Mucosa of descending colon (tissue), 3 donors: ENCODE data around the gene CFAP99. TPM values are rescaled to one million over a fixed set of nuclear protein-coding genes. Genes with fewer than 3 reads are reported as not detected.

Experiments
- ATAC-seq: fragments of 200-7000 bp; cut with Tn5 transposase; one replicate; pipeline ENCODE4 v1.9.1; 2020; ENCODE audit warnings: mild to moderate bottlenecking, moderate library complexity
- DNase-seq, 3 donors: peaks; one replicate each; pipeline ENCODE4 v3.0.0-alpha.2; 2020
- H3K36me3 ChIP-seq: fragments of 200-600 bp; one replicate; pipeline ENCODE4 v1.8.0; 2021; ENCODE audit warnings: low read depth, mild to moderate bottlenecking
- H3K4me1 ChIP-seq: fragments of 200-600 bp; one replicate; pipeline ENCODE4 v1.8.0; 2021; ENCODE audit warnings: low read depth, mild to moderate bottlenecking
- H3K4me3 ChIP-seq: fragments of 200-600 bp; one replicate; pipeline ENCODE4 v1.8.0; 2021; ENCODE audit warnings: mild to moderate bottlenecking
- H3K9me3 ChIP-seq: fragments of 200-600 bp; one replicate; pipeline ENCODE4 v1.8.0; 2021; ENCODE audit warnings: mild to moderate bottlenecking
- intact Hi-C, 2 donors: fragments of 100-400 bp; cut with DNase I in 1 of 2; cut with micrococcal nuclease in 1 of 2; formaldehyde crosslinking; loops; one replicate each; pipeline versions ENCODE4 v1.11.0 to v1.11.1; 2022; cut with DNase I, micrococcal nuclease
- total RNA-seq, 3 donors: library from RNA; stranded (reverse); fragmentation: NEBNext Ultra II Directional in 2 of 3; extraction: Animal tissue kit (Norgen Biotek cat#: 25700) in 2 of 3; gene quantifications; one replicate each; pipeline versions ENCODE4 v1.2.1 to v1.2.4, GENCODE V29; 2021 to 2023
- TF ChIP-seq, protein P1 (sequence below): fragments of 200-600 bp; IDR thresholded peaks from one replicate; pipeline ENCODE4 v1.8.0; 2022; ENCODE audit warnings: antibody characterized with exemption, mild to moderate bottlenecking
- donor health status: DM: no; HTN: no; CAD: no; lungs with moderate emphysema.
- donor health status: DM: no; HTN: no; CAD: no.
- donor health status: DM: no; HTN: yes; CAD: no.

The CFAP99 gene
- total RNA-seq, 3 donors from 2014 or later, result 1.2 to 1.3 (median 1.2) TPM

DNA sequence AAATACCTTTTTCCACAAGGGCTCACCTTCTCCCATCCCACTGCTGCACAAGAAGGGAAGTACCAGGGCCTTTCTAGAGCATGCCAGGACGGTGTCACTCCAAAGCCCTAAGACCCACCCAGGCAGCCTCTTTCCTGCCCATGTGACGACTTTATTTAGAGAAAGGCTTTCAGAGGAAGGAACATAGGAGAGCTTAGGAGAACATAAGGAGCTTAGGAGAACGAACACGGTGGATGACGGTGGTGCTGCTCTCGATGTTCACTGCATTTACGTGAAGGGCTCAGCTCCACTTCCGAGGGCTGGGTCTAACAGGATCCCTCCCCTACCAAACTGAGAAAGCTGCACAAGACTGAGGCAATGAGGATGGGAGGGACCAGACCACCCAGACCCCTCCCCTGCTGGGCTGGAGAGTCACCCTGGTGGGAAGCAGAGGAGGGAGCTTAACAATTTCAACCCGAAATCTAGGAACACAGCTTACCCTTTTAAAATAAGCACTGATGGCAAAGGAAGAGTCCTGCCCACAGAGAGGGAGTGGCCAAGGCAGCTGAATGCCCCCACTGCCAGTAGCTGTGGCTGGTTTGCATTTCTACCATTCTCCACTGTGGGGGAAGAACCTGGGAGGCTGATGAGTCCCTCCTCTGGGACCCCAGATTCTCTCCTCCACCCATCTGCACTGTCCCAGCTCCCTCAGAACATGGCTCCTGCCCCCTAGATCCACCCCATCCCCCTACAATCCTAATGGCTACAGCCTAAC is 30.1 kb upstream of the CFAP99 start:
- H3K9me3 ChIP-seq, result no peaks in the 10 kb centered on the region
- H3K4me1 ChIP-seq, result peaks cover 11% of the 10 kb centered on the region
- no peaks in the 10 kb centered on the region for H3K36me3 ChIP-seq
- intact Hi-C loops, result no loop called here
- ATAC-seq (no peak), DNase-seq (peak in 1 of 3 donors; percentile 3)
- TF ChIP-seq, protein P1, sequence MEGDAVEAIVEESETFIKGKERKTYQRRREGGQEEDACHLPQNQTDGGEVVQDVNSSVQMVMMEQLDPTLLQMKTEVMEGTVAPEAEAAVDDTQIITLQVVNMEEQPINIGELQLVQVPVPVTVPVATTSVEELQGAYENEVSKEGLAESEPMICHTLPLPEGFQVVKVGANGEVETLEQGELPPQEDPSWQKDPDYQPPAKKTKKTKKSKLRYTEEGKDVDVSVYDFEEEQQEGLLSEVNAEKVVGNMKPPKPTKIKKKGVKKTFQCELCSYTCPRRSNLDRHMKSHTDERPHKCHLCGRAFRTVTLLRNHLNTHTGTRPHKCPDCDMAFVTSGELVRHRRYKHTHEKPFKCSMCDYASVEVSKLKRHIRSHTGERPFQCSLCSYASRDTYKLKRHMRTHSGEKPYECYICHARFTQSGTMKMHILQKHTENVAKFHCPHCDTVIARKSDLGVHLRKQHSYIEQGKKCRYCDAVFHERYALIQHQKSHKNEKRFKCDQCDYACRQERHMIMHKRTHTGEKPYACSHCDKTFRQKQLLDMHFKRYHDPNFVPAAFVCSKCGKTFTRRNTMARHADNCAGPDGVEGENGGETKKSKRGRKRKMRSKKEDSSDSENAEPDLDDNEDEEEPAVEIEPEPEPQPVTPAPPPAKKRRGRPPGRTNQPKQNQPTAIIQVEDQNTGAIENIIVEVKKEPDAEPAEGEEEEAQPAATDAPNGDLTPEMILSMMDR, result no peak
- H3K4me3 ChIP-seq, result no peak overlapping the region

DNA sequence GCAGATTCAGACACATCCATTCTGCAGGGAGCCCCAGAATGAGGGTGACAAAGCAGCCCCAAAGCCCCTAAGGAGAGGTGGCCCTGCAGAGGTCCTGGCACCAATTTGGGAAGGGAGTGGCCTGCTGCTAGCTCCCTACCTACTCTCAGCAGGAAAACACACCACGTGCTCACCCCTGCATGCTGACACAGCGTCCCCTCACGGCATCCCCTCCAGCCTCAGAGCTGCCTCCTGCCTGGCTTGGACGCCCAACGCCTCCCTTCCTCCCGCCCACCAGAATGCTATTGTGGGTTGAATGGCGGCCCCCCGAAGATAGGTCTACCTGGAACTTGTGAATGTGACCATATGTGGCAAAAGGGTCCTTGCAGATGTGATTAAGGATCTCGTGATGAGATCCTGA is 29.1 kb upstream of the CFAP99 start:
- Histone ChIP-seq H3K4me3 (no peak overlapping the region), H3K36me3 (no peaks in the 10 kb centered on the region), H3K4me1 (peaks cover 17% of the 10 kb centered on the region), H3K9me3 (no peaks in the 10 kb centered on the region)
- DNase-seq (peak in 1 of 3 donors; percentile 37), ATAC-seq (no peak)
- intact Hi-C loops, result no loop called here
- TF ChIP-seq, protein P1, result no peak

DNA sequence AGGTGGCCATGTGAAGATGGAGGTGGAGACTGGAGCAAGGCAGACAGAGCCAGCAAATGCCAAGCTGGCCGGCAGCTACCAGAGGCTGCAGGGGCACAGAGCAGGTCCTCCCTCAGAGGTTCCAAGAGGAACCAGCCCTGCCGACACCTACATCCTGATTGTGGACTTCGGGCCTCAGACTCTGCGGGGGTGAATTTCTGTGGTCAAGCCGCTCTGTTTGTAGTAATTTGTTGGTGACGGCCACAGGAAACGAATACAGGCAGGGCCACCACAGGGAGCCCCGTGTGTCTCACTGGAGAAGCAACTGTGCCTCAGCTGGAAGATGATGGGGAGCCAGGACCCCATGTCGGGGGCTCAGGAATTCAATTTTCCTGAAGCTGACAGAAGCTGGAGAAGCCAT is 28.6 kb upstream of the CFAP99 start:
- DNase-seq (peak in 1 of 3 donors; percentile 20), ATAC-seq (no peak)
- Histone ChIP-seq H3K36me3 (no peaks in the 10 kb centered on the region), H3K4me1 (peaks cover 17% of the 10 kb centered on the region), H3K4me3 (no peak overlapping the region), H3K9me3 (no peaks in the 10 kb centered on the region)
- TF ChIP-seq, protein P1, result no peak
- intact Hi-C loops, result no loop called here

DNA sequence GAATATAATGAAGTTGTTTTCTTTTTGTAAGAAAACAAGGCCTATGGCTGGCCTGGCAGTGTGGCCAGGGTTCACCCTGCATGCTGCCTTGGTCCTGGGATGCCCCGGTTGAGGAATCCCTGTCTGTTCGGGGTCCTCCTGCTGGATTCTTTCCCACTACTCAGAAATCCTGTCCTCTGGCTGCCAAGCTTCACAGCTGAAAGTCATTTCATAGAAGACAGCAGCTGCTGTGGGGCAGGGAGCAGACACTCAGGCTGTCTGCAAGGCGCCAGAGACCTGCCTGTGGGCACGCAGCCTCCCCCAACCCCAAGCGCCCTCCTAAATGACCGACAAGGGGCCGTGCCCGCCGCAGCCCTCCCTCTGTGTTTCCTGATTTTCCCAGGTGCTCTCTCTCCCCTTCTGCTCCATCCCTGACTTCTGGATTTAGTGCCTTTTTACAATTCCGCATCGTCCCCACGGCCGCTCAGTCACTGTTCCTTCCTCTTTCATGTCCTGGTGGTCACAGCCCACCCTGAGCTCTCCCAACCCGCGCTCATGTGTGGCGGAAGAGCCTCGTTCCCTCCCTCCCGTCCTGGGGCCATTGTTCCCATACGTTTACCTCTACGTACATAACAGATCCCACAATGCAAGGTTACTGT is 27.9 kb upstream of the CFAP99 start:
- no peaks in the 10 kb centered on the region for H3K36me3 ChIP-seq
- TF ChIP-seq, protein P1, result no peak
- no peak for ATAC-seq
- H3K4me1 ChIP-seq, result peaks cover 17% of the 10 kb centered on the region
- intact Hi-C loops, result no loop called here
- H3K4me3 ChIP-seq, result no peak overlapping the region
- H3K9me3 ChIP-seq, result no peaks in the 10 kb centered on the region
- DNase-seq, result peak in 1 of 3 donors; percentile 33

DNA sequence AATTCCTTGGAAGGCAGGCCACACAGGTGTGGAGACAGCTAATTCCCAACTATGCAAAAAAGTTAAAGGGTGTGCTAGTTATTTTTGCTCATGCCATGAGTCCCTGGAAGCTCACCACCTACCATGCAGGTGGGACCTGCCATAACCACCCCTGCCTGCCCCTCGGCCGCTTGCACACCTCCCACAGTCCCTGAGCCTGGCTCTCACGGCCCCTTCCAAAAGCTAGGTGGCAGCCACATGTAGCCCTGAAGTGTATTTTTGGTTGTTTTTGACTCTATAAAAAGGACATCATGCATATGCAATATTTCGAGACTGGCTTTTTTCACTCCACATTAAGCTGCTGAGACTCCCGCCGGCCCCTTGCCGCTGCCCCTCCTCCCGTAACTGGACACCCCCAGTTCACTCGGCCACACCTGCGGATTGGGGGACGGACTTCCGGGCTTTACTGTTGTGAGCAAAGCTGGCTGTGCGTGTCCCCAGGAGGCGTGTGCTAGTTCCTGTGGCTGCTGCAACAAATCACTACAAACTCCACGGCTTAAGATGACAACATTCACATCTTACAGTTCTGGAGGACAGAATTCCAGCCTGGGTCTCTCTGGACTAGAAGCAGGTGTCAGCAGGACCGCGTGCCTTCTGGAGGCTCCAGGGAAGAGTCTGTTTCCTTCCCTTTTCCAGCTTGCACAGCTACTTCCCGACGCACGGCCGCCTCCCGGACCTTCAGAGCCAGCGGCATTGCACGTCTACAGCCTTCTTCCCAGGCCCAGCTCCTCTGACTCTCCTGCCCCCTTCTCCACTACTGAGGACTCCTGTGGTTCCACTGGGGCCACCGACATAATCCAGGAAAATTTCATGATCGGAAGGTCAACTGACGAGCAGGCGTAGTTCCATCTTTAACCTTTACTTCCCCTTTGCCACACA is 25.1 kb upstream of the CFAP99 start:
- peaks cover 26% of the 10 kb centered on the region for H3K4me1 ChIP-seq
- intact Hi-C loops, result no loop called here
- ATAC-seq, result peak; percentile 68
- no peaks in the 10 kb centered on the region for H3K36me3 ChIP-seq
- no peaks in the 10 kb centered on the region for H3K9me3 ChIP-seq
- DNase-seq, result peak; percentile 59 to 65 (median 61)
- TF ChIP-seq, protein P1, result no peak
- H3K4me3 ChIP-seq, result no peak overlapping the region
